MCF 10A (cell line): ENCODE data around the gene TBC1D4. TPM values are rescaled to one million over a fixed set of nuclear protein-coding genes. Genes with fewer than 3 reads are reported as not detected.

Source experiments
- total RNA-seq: library from RNA; stranded (reverse); gene quantifications from 2 replicates; pipeline ENCODE4 v1.2.3, GENCODE V29; 2022

Gene TBC1D4
- total RNA-seq, 1 experiment from 2014 or later = 9.3 TPM

Other genes with a start within 250 kb of the TBC1D4 start
- 132 TPM in 2 replicates for gene COMMD6, start 55.7 kb upstream of the TBC1D4 start, total RNA-seq
- 49.9 and 79.3 TPM in 2 replicates for gene UCHL3, start 67.6 kb upstream of the TBC1D4 start, total RNA-seq
- gene LMO7, start 154.2 kb upstream of the TBC1D4 start, total RNA-seq = 30.8 and 47.1 TPM in 2 replicates